Right forelimb (tissue), 1 donor: ENCODE results near the gene FOXP4.

ENCODE experiments used
- DNase-seq: peaks from one replicate; pipeline ENCODE4 v3.0.0-alpha.2; 2018

Gene FOXP4

DNA sequence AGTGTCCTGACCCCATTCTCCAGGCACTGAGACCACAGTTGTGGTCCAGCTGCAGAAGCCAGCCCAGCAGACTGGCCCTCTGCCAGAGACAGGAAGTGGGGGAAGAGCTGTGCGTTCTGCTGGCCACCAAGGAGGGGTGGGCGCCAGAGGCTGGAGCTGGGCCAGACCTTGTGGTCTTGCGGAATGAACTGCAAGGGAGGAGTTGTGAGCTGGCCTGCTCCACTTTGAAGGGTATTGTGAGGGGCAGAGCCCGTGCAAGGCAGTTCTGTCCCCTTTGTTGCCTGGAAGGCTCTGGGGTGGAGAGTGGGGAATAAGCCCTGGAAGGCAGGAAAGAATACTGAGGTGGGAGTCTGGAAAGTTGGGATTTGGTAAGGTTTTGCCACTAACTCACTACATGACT lies 88.5 kb downstream of the FOXP4 start:
- peak; percentile 83 for DNase-seq

- DNase-seq = no peak
These were observed 89.2 kb downstream of the FOXP4 start for GRCh38 chr6:41635365-41635764.

- no peak for DNase-seq
These were observed 90.6 kb downstream of the FOXP4 start for GRCh38 chr6:41636833-41637193.

DNA sequence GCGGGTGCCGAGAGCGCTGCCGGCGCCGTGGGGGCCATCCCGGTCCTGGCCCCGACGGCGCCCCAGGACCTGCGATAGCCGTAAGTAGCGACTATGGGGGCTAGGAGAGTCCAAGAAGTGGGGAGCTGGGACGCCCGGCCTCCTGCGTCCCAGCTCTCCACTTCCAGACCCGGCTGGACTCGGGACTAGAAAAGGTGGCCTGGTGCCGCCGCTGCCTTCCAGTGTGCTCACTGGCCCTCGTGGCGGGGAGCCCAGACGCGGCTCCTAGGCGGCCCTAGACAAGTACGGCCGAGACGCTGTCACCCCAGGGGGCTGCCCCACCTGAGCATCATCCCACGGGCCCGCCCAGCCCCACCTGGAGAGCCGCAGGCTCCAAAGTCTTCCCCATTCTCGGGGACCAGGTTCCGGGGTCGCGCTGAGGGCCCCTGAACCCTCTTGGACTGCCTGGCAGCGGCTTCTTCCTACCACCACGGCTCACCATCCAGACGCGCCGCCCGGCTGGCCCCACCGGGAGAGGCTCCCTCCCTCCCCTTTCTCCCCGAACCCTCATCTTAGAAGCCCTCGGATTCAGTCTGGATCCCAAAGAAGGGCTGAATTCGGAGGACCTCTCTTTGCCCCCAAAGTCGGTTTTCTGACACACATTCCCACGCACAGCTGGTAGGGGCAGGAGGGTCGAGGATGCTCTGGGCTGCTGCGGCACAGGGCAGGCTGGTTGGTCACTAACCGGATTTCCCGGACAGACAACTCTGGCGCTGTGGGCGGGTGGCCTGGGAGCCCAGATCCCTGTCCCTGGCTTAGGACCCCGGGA lies 91.2 kb downstream of the FOXP4 start:
- DNase-seq = no peak

- peak; percentile 88 for DNase-seq
These were observed 92.1 kb downstream of the FOXP4 start, which contains the start of gene MDFI for GRCh38 chr6:41638002-41638934. Gene MDFI (plus strand): TSS chr6:41638468. CDS start chr6:41638750, 282 bp downstream.

GRCh38 chr6:41638935-41639808 lies 93.0 kb downstream of the FOXP4 start:
- peak; percentile 86 for DNase-seq

GRCh38 chr6:41639809-41640371 lies 93.7 kb downstream of the FOXP4 start:
- DNase-seq = peak; percentile 83

DNA sequence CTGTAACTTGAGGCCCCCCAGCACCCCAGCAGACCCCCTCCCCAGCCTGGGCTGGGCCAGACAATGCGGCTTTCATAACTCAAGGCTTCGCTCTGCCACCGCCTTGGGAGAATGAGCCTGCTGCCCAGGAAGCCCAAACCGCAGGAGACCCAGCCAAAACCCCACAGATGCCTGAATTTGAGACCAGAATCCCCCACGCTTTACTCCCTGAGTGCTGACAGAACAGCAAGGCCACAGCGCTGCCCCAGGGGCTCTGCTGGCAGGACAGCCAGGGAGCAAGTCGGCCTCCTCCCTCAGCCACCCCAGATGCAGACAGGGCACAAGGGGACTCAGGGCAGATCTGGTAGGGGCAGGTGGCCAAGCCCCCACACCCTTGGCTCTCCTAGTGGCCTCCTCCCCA lies 94.2 kb downstream of the FOXP4 start:
- peak; percentile 77 for DNase-seq

- peak; percentile 35 for DNase-seq
These were observed 95.3 kb downstream of the FOXP4 start for GRCh38 chr6:41641352-41641925.

DNA sequence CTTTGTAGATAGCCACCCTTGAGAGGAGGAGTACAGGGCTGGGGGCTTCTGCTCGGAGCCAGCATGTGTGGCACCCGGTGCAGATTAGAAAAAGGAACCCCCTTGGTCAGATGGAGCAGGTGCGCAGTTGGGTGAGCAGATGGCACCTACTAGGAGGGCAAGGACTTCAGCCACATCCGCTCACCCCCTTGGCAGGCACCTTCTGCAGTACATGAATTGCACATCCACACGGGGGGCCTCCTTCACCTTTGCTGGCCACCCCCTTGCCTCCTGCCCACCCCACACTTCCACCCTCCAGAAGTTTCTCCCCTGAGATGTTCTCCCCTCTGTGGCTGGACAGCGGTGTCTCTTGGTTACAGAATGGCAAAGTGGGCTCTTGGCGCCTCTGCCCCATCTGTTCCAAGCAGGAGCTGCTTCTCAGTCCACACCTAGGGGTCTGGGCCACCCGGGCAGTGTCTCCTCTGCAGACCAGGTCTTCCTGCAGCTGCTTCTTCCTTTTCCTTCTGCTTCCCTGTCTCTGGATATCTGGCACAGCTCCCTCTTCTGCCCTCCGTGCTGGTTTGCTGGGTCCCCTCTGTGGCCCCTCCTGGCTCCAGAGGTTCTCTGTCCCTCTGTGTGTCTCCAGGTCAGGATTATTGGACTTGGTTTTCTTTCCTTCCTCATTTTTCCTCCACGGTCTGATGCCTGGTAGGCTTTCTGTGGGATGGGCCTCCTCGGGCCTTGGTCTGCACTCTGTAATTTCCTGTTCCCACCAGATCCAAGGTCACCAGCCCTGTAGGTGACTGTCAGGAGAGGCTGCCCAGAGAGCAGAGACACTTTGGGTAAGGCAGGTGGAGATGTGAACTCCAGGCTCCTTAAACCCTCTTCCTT lies 96.1 kb downstream of the FOXP4 start:
- no peak for DNase-seq

DNA sequence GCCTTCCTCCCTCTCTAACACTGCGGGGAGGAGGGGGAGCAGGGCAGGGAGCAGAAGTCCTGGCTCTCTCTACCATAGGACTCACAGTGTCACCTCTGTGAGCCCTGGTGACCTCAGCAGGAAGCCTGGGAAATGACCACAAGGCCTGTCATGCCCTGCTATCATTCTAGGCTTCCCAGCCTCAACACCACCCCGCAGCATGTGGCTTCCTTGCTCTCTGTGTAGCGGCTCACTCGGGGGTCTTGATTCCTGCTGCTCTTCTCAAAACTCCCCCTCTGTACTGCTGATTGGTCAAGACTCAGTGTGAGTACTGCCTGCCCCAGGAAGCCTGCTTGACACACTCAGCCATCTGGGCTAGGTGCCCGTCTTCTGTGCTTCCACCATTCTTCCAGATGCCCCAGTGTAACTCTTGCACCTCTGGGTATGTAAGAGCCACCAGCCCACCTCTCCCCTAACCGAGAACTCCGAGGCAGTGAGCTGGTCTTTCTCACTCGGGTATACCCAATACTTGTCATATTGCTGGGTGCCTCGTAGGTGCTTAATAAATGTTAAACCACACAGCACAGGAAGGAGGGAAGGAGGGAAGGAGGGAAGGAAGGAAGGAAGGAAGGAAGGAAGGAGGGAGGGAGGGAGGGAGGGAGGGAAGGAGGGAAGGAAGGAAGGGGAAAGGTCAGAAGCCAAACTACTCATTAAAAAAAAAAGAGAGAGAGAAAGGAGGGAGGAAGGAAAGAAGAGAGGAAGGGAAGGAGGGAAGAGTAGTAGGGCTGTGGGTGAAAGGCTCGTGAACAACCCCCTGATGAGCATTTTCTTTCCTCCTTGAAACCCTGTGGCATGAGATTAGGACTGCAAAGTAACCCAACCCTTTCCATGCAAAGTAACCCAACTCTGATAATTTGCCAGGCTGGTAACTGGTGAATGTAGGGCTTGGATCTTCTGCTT lies 97.0 kb downstream of the FOXP4 start:
- peak; percentile 45 for DNase-seq

DNA sequence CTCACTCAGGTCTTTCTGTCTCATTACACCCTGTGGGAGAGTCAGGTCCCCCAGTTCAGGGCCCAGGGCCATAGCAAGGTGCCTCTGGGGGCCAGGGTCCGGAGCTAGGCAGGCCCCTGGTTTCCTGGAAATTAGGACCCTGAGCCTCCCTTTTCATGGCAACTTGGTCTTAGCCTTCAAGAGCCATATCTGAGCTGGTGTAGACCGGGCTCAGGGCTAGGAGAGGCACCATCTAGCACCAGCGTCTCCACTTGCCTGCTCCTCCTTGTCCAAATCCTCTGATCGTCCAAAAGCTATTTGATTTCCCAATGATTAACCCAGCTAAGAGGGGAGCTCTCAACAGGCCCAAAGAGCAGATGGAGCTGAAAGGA lies 97.7 kb downstream of the FOXP4 start:
- DNase-seq = no peak

DNA sequence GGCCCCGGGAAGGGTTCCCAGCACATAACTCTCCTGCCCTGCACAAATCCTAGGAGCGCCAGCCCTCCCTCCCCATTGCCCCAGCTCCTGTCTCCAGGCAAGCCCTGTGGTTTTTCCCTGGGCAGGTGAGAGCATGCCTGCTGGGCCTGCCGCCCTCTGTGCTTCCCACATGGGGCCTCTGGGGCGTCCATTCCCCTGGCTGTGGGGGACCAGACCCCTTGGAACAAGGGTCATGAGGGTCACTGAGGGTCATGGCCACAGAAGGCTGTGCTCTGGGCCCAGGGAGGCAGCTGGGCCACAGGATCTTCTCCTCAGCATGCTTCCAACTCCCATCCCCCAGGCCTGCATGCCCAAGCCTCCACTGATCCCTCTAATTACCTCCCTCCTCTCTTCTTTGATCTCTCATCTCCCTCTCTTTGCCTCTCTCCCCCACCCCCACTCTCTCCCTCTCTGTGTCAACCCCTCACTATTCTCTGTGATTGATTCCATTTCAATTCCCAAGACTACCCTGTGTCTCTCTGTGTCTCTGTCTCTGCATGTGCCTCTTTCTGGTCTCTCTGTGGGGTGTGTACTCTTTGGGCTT lies 98.2 kb downstream of the FOXP4 start:
- DNase-seq = peak; percentile 44

DNA sequence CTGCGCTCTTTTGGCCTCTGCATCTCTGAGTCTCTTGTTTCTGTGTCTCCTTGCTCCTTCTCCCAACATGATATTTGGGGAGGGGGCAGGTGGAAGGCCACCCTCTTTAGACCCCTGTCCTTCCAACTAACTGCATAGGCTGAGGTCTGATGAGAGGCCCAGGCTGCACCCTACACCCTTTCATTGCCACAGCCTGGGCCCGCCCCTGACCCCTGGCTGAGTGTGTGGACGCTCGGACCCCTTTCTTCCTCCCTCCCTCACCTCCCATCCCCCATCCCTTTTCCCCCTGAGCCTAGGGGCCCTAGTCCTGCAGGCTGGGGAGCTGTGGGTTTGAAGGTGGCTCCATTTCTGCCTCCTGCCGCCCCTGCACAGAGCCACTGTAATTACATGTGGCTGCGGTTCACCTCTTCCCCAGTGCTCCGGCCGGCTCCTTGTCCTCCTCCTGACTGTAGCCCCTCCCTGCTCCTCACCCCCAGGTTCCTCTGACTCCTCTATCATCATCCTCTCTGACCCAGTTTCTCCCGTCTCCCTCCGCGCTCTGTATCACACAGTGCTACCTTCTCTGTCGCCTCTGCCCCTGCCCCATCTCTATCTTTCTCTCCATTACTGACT lies 98.9 kb downstream of the FOXP4 start:
- DNase-seq = peak; percentile 45

DNA sequence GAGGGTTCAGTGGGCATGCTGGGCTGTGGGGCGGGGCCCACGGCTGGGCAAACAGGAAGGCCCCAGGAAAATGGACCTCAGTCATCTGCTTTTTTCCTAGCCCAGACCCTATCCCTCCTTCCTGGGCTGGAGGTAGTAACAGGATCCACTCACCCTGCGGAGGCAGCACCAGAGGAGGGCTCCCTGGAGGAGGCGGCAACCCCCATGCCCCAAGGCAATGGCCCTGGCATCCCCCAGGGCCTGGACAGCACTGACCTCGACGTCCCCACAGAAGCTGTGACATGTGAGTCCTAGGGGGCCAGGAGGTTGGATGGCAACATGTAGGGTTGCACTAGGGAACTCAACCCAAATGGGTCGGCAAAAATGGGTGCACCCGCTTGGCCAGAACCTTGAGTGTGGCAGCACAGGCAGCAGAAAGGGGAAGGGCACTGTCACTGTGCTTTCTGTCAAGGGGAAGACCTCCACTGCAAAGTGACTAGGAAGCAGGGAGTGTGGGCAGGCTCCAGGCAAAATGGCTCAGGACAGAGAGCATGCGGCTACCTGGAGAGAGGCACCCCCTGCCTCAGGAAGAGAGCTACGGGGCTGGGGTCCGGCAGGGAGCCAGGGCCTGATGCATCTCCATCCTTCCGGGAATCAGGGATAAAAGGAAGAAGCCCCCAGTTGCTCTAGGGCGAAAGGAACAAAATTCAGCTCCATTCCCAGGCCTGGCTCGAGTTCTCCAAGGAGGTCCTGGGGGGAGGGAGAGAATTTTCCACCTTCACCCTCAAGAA lies 100.0 kb downstream of the FOXP4 start:
- peak; percentile 40 for DNase-seq

DNA sequence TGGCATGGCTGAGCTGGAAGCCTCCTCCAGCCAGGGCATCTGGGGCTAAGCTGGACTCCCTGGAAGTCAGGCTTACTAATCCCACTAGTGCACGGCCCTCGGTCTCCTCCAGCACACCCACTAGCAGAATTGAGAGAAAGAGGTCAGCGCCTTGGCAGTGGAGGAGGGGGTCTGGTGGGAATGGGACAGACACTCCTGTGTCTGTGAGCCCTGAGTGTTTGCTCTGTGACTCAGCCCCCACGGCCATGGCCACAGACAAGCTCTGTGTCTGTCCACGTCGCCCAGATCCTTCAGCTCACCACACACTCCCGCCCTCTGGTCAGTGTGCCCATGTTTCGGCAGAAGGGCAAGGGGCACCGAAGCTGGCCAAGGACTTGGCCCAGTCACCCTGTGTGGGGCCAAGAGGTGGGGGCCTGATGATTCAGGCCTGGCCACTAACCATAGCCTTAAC lies 100.9 kb downstream of the FOXP4 start:
- DNase-seq = peak; percentile 47

GRCh38 chr6:41648070-41648585 lies 101.9 kb downstream of the FOXP4 start:
- DNase-seq = peak; percentile 38

GRCh38 chr6:41648921-41649320 lies 102.7 kb downstream of the FOXP4 start:
- peak; percentile 80 for DNase-seq
